Measurements from ENCODE around the gene IGSF21.

IGSF21 gene

GRCh38 chr1:18229625-18230024, 122.0 kb downstream of the IGSF21 start:
- DNase-seq (ENCODE audit: low spot score) = no peak

- DNase-seq (ENCODE audit: low spot score) = no peak
Observed at GRCh38 chr1:18230321-18230720, 122.7 kb downstream of the IGSF21 start.

- no peak for DNase-seq (ENCODE audit: low spot score)
Observed at GRCh38 chr1:18230840-18231239, 123.2 kb downstream of the IGSF21 start.

- DNase-seq (ENCODE audit: low spot score) = no peak
Observed at GRCh38 chr1:18232052-18232451, 124.5 kb downstream of the IGSF21 start.

GRCh38 chr1:18233176-18233864, 125.7 kb downstream of the IGSF21 start:
- no peak for DNase-seq (ENCODE audit: low spot score)

- peak; percentile 72 for DNase-seq (ENCODE audit: low spot score)
Observed at GRCh38 chr1:18234790-18235242, 127.2 kb downstream of the IGSF21 start.

GRCh38 chr1:18237371-18237770, 129.8 kb downstream of the IGSF21 start:
- DNase-seq (ENCODE audit: low spot score) = no peak

GRCh38 chr1:18238190-18238589, 130.6 kb downstream of the IGSF21 start:
- no peak for DNase-seq (ENCODE audit: low spot score)

- no peak for DNase-seq (ENCODE audit: low spot score)
Observed at GRCh38 chr1:18239671-18240070, 132.1 kb downstream of the IGSF21 start.

- no peak for DNase-seq (ENCODE audit: low spot score)
Observed at GRCh38 chr1:18240906-18241305, 133.3 kb downstream of the IGSF21 start.

- DNase-seq (ENCODE audit: low spot score) = no peak
Observed at GRCh38 chr1:18241891-18242290, 134.3 kb downstream of the IGSF21 start.

- DNase-seq (ENCODE audit: low spot score) = no peak
Observed at GRCh38 chr1:18243503-18244175, 136.0 kb downstream of the IGSF21 start.

- no peak for DNase-seq (ENCODE audit: low spot score)
Observed at GRCh38 chr1:18244762-18245161, 137.2 kb downstream of the IGSF21 start.

- DNase-seq (ENCODE audit: low spot score) = no peak
Observed at GRCh38 chr1:18245647-18246046, 138.0 kb downstream of the IGSF21 start.

GRCh38 chr1:18246543-18246942, 138.9 kb downstream of the IGSF21 start:
- DNase-seq (ENCODE audit: low spot score) = no peak

GRCh38 chr1:18247151-18247550, 139.6 kb downstream of the IGSF21 start:
- no peak for DNase-seq (ENCODE audit: low spot score)

- no peak for DNase-seq (ENCODE audit: low spot score)
Observed at GRCh38 chr1:18249631-18250030, 142.0 kb downstream of the IGSF21 start.

GRCh38 chr1:18253093-18253492, 145.5 kb downstream of the IGSF21 start:
- DNase-seq (ENCODE audit: low spot score) = no peak

- DNase-seq (ENCODE audit: low spot score) = peak; percentile 27
Observed at GRCh38 chr1:18256282-18257235, 149.0 kb downstream of the IGSF21 start.

GRCh38 chr1:18257778-18258177, 150.2 kb downstream of the IGSF21 start:
- DNase-seq (ENCODE audit: low spot score) = no peak

- DNase-seq (ENCODE audit: low spot score) = no peak
Observed at GRCh38 chr1:18261891-18262290, 154.3 kb downstream of the IGSF21 start.

- DNase-seq (ENCODE audit: low spot score) = no peak
Observed at GRCh38 chr1:18262726-18263125, 155.1 kb downstream of the IGSF21 start.
